Dorsolateral prefrontal cortex (tissue), 118 donors: ENCODE measurements around the gene TRIM49B. TPM values are rescaled to one million over a fixed set of nuclear protein-coding genes. Genes with fewer than 3 reads are reported as not detected.

Experiments used
- total RNA-seq, 120 experiments: library from RNA; stranded (reverse); gene quantifications; one replicate each; pipeline versions ENCODE4 v1.2.3 to v1.2.4, GENCODE V29; 2022

TRIM49B gene
- total RNA-seq, 120 experiments from 2014 or later = 0.54 to 0.56 TPM; not detected in 118

Other genes with a start within 250 kb of the TRIM49B start
- under 1 TPM in 1 of 120 experiments, not detected in 119; 0.36 TPM for gene TRIM51G, start 44.9 kb upstream of the TRIM49B start, total RNA-seq
- not detected for gene TRIM64C, start 30.3 kb downstream of the TRIM49B start, total RNA-seq
- 100 to 1,000 TPM in 10 of 120 experiments, 10 to 100 TPM in 102, 1 to 10 TPM in 8; 3.5 to 197 (median 44.0) TPM for gene FOLH1, start 179.8 kb downstream of the TRIM49B start, total RNA-seq